Psoas muscle (tissue), 8 donors: ENCODE measurements around the gene FLRT3. TPM values are rescaled to one million over a fixed set of nuclear protein-coding genes. Genes with fewer than 3 reads are reported as not detected.

Experiments used
- ATAC-seq, 4 donors: fragments of 200-7000 bp; cut with Tn5 transposase; one replicate each; pipeline ENCODE4 v1.9.1; 2020; ENCODE audit warnings: moderate library complexity in 3 of 4, mild to moderate bottlenecking in 2 of 4
- DNase-seq, 2 donors: peaks; one replicate each; pipeline ENCODE4 v3.0.0-alpha.2; 2020
- H3K27ac ChIP-seq: fragments of 200-600 bp; one replicate; pipeline ENCODE4 v1.8.0; 2022
- H3K27me3 ChIP-seq, 3 donors: fragments of 200-600 bp in 1 of 3; one replicate each; pipeline versions ENCODE4 v1.6.1 to v1.8.0; 2013 to 2022; ENCODE audit warnings: low read length in 2 of 3, mild to moderate bottlenecking in 2 of 3, moderate library complexity in 1 of 3; ENCODE audit not compliant: insufficient read depth in 3 of 3
- H3K36me3 ChIP-seq, 2 donors: fragments of 200-600 bp in 1 of 2; one replicate each; pipeline versions ENCODE4 v1.6.1 to v1.8.0; 2013 to 2022; ENCODE audit warnings: low read depth in 1 of 2, mild to moderate bottlenecking in 1 of 2, moderate library complexity in 1 of 2; ENCODE audit not compliant: insufficient read depth in 1 of 2
- H3K4me1 ChIP-seq: fragments of 200-600 bp; one replicate; pipeline ENCODE4 v1.8.0; 2022
- H3K4me3 ChIP-seq: fragments of 200-600 bp; one replicate; pipeline ENCODE4 v1.8.0; 2022; ENCODE audit warnings: mild to moderate bottlenecking
- H3K9me3 ChIP-seq: fragments of 200-600 bp; one replicate; pipeline ENCODE4 v1.8.0; 2022
- CTCF ChIP-seq: fragments of 200-600 bp; IDR thresholded peaks from one replicate; pipeline ENCODE4 v1.8.0; 2022; ENCODE audit warnings: antibody characterized with exemption
- WGBS, 3 donors: extraction: QIAGEN DNeasy Blood & Tissue Kit; methylation state at CpG; one replicate each; pipeline versions ENCODE4 v1.1.6 to v1.1.7; 2013; 5-methylcytosine and 5-hydroxymethylcytosine counted together
- intact Hi-C, 2 donors: fragments of 100-400 bp; cut with DNase I; formaldehyde crosslinking; loops; one replicate each; pipeline versions ENCODE4 v1.11.0 to v1.14.2; 2022
- polyA plus RNA-seq, 3 donors: library from polyadenylated mRNA; stranded (reverse); fragments of 200-250 nt; gene quantifications; one replicate each; pipeline ENCODE4 v1.2.3, GENCODE V29; 2013
- total RNA-seq, 4 donors: library from RNA; stranded (reverse); fragmentation: NEBNext Ultra II Directional in 2 of 4; extraction: Animal tissue kit (Norgen Biotek cat#: 25700) in 2 of 4; gene quantifications; one replicate each; pipeline versions ENCODE4 v1.2.1 to v1.2.4, GENCODE V29; 2021 to 2023
- donor health status: healthy with polysubstance abuse.
- donor health status: DM: no; HTN: no; CAD: no; lungs with moderate emphysema.
- donor health status: Bipolar disorder and iron deficiency.
- donor health status: healthy.
- donor health status: DM: yes; HTN: yes; CAD: no.
- donor health status: DM: no; HTN: no; CAD: no.
- donor health status: DM: no; HTN: no; CAD: no.
- donor health status: DM: yes; HTN: yes; CAD: no.

Gene FLRT3
- total and polyA plus RNA-seq, 7 donors = 0.31 to 3.1 (median 1.0) TPM

DNA sequence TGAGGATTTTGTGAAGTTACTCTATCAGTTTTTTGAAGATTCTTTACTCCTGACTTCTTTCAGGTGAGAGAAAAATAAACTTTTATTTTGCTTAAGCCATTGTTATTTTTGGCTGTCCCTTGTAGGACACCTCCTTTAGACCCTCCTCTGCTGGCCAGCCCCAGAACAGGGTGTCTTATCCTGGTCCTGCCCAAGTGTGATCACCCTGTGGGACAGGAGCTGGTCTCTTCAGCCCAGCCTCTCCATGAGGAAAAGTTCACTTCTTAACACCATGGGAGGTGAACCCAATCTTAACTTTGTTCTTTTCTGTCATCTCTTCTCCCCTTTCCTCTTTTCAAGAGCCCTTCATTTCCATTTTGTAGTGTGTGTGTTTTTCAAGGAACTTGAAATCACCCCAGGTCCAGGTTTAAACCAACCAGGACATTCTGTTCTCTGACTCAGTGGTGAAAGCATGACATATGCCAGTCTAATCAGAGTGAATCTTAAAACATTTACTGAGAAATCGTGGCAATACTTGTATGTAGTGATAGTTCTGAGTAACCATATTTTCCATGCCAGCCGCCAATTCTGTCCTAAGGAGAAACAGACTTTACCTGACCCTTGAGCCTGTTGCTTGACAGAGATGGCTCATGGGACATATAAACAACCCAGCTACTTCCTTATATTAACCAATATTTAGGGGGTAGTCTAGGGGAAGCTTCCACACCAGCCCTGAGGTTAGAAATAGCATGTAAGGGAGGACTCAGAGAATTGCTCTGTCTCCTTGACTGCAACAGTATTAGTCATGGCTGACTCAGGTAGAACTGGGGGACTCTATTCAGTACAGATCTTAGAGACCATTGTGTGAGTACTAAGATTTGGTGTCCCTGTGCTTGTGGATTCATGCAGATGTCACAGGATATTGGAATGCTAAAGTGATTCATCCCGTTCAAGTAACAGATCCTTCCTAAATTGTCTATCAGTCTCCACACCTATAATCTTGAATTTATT, 48.8 kb downstream of the FLRT3 start:
- no peak for DNase-seq
- no peaks in the 10 kb centered on the region for H3K9me3 ChIP-seq
- peaks cover 0 to 2% (median 0%) of the 10 kb centered on the region in 3 donors for H3K27me3 ChIP-seq
- H3K36me3 ChIP-seq = no peaks in the 10 kb centered on the region
- WGBS, 3 donors = 86 to 89% (median 87%) methylated on average over 3 of the region's 3 CpGs
- intact Hi-C loops = no loop called here
- no peak overlapping the region for H3K4me3 ChIP-seq
- H3K27ac ChIP-seq = no peak overlapping the region
- TF ChIP-seq CTCF = no peak
- ATAC-seq = no peak
- no peaks in the 10 kb centered on the region for H3K4me1 ChIP-seq

DNA sequence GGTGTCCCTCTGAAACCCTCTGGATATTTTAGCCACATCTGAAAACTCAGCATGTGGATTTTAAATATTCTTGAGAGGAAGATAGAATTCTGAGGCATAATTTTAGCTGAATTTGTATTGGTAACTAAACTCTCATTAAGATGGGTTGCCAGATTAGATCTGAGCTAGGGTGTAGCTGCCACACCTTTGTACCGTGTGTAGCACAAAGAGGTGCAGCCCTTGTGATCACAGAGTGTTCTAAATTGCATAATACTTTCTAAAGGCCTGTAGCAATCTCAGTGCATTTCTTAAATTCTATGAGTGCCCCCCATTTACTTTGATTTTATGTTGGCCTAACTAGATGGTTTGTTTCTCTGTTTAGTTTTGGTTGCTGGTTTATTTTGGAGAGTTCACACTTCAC, 53.0 kb downstream of the FLRT3 start:
- no peak for TF ChIP-seq CTCF
- intact Hi-C loops = no loop called here
- ATAC-seq (no peak), DNase-seq (no peak)
- Histone ChIP-seq H3K9me3 (no peaks in the 10 kb centered on the region), H3K27me3 (peaks cover 0 to 2% (median 0%) of the 10 kb centered on the region in 3 donors), H3K4me3 (no peak overlapping the region), H3K27ac (no peak overlapping the region), H3K36me3 (no peaks in the 10 kb centered on the region), H3K4me1 (no peaks in the 10 kb centered on the region)
- WGBS, 3 donors = 80 to 93% (median 92%) methylated on average over 1 of the region's 1 CpG

GRCh38 chr20:14282140-14282539, 55.3 kb downstream of the FLRT3 start:
- no peaks in the 10 kb centered on the region for H3K36me3 ChIP-seq
- 76 to 83% (median 81%) methylated on average over 4 of the region's 4 CpGs for WGBS, 3 donors
- no peak overlapping the region for H3K4me3 ChIP-seq
- ATAC-seq (no peak), DNase-seq (no peak)
- no peak for TF ChIP-seq CTCF
- H3K27ac ChIP-seq = no peak overlapping the region
- intact Hi-C loops = no loop called here
- H3K9me3 ChIP-seq = no peaks in the 10 kb centered on the region
- peaks cover 0 to 2% (median 0%) of the 10 kb centered on the region in 3 donors for H3K27me3 ChIP-seq
- H3K4me1 ChIP-seq = no peaks in the 10 kb centered on the region
